GM10847 (cell line): Measurements from ENCODE around the gene TMEM74B.

Experiments
- POLR2A ChIP-seq: IDR thresholded peaks from 2 replicates; pipeline ENCODE4 v1.6.1; 2011; ENCODE audit not compliant: insufficient read length; ENCODE audit errors: extremely low read depth

TMEM74B gene

GRCh38 chr20:1187605-1188171 is 2.9 kb upstream of the TMEM74B start:
- no peak for TF ChIP-seq POLR2A

- TF ChIP-seq POLR2A, result no peak
Observed at GRCh38 chr20:1186367-1186991, 1.7 kb upstream of the TMEM74B start.

GRCh38 chr20:1185790-1186334 is 1.1 kb upstream of the TMEM74B start:
- TF ChIP-seq POLR2A, result no peak

- no peak for TF ChIP-seq POLR2A
Observed at GRCh38 chr20:1185316-1185741, 548 bp upstream of the TMEM74B start.

GRCh38 chr20:1184260-1184637 is 532 bp downstream of the TMEM74B start:
- no peak for TF ChIP-seq POLR2A

GRCh38 chr20:1183153-1183552 is 1.6 kb downstream of the TMEM74B start:
- no peak for TF ChIP-seq POLR2A

- no peak for TF ChIP-seq POLR2A
Observed at GRCh38 chr20:1182106-1182505, 2.7 kb downstream of the TMEM74B start.

- no peak for TF ChIP-seq POLR2A
Observed at GRCh38 chr20:1180949-1181348, 3.8 kb downstream of the TMEM74B start.

GRCh38 chr20:1178623-1179022 is 6.2 kb downstream of the TMEM74B start:
- no peak for TF ChIP-seq POLR2A

- no peak for TF ChIP-seq POLR2A
Observed at GRCh38 chr20:1178103-1178502, 6.7 kb downstream of the TMEM74B start.

GRCh38 chr20:1177680-1178079 is 7.1 kb downstream of the TMEM74B start:
- TF ChIP-seq POLR2A, result no peak

- no peak for TF ChIP-seq POLR2A
Observed at GRCh38 chr20:1174787-1175186, 10.0 kb downstream of the TMEM74B start.

- TF ChIP-seq POLR2A, result no peak
Observed at GRCh38 chr20:1173698-1174097, 11.1 kb downstream of the TMEM74B start.

- no peak for TF ChIP-seq POLR2A
Observed at GRCh38 chr20:1171461-1172093, 13.2 kb downstream of the TMEM74B start.

GRCh38 chr20:1169224-1169623 is 15.6 kb downstream of the TMEM74B start:
- TF ChIP-seq POLR2A, result no peak

- TF ChIP-seq POLR2A, result no peak
Observed at GRCh38 chr20:1166948-1167720, 17.6 kb downstream of the TMEM74B start.
